HUES64 (cell line): ENCODE data around the gene DLGAP3.
A peak's percentile ranks its signal among the peaks of the same experiment; 100 is the strongest.

Source experiments
- H3K27ac ChIP-seq: 2 replicates; pipeline ENCODE4 v1.7.0; 2013; ENCODE audit warnings: low read depth, low read length, inconsistent platforms
- H3K27me3 ChIP-seq: 2 replicates; pipeline ENCODE4 v1.6.1; 2013; ENCODE audit warnings: mild to moderate bottlenecking, low read length; ENCODE audit not compliant: insufficient read depth
- H3K36me3 ChIP-seq: 2 replicates; pipeline ENCODE4 v1.6.1; 2013; ENCODE audit warnings: mild to moderate bottlenecking, low read length; ENCODE audit not compliant: insufficient read depth
- H3K4me1 ChIP-seq: 2 replicates; pipeline ENCODE4 v1.6.1; 2013; ENCODE audit warnings: mild to moderate bottlenecking, low read length, moderate library complexity; ENCODE audit not compliant: insufficient read depth
- H3K4me3 ChIP-seq: 2 replicates; pipeline ENCODE4 v1.5.1; 2013; ENCODE audit warnings: mild to moderate bottlenecking, low read length, moderate library complexity
- H3K9ac ChIP-seq: 2 replicates; pipeline ENCODE4 v1.6.1; 2013; ENCODE audit warnings: mild to moderate bottlenecking, low read depth, low read length
- H3K9me3 ChIP-seq: 2 replicates; pipeline ENCODE4 v1.6.1; 2013; ENCODE audit warnings: low read depth, low read length; ENCODE audit not compliant: insufficient read depth
- WGBS: fragments of 150-250, 120-280 bp; methylation state at CpG from one replicate; pipeline ENCODE4 v1.1.7; 2013; ENCODE audit warnings: missing lambda C conversion rate; 5-methylcytosine and 5-hydroxymethylcytosine counted together

DLGAP3 gene

DNA sequence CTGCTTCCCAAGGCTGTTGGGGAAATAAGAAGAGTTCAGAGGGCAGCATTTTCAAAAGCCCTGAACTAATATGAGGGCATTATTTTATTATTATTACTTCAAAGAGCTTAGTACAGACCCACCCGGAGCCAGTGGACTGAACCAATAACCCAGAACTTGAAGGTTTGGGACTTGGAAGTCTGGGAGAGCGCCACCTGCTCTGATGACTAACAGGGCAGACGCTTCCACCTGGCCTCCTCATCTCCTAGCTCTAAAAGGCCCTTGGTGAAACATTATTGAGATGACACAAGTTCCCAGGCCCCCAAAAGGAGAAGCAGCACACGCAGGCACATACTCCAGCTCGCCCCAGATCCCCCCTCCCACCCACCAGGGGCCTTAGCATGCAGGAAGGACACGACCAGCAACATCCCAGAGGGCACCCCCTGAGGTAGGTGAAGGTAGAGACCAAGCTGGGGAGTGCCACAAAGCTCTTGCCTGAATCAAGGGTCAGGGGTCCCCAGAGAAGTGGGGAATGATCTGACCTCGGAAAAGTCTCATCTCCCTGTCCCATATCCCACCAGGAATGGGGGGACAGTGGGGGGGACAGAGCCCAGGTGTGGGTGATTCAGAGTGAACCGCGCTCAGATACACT, 1.3 kb downstream of the DLGAP3 start:
- Histone ChIP-seq H3K27ac (no peak overlapping the region), H3K4me3 (peak overlapping the region; percentile 67), H3K9ac (no peak overlapping the region), H3K36me3 (no peaks in the 10 kb centered on the region), H3K9me3 (no peaks in the 10 kb centered on the region), H3K27me3 (peaks cover 73% of the 10 kb centered on the region), H3K4me1 (peaks cover 6% of the 10 kb centered on the region)
- 34% methylated on average over 8 of the region's 9 CpGs for WGBS

DNA sequence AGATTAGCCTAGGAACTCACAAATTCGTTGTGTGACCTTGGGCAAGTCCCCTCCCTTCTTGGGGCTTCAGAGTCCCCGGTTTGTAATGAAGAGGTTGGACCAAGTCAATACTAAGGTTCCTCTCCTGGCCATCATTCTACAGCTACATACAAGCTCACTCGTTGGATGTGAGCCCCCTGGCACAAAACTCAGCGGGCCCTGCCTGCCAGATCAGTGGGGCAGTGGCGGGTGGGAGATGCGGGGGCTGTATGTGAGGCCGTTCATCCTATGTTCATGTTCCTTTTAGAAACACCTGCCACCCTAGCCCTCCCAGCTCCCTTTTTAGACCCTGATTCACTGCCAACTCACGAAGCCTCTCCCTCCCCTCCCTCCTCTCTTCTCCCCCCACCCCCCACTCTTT, 2.1 kb downstream of the DLGAP3 start:
- Histone ChIP-seq H3K27ac (no peak overlapping the region), H3K36me3 (no peaks in the 10 kb centered on the region), H3K4me1 (peaks cover 10% of the 10 kb centered on the region), H3K9me3 (no peaks in the 10 kb centered on the region), H3K4me3 (no peak overlapping the region), H3K27me3 (peaks cover 73% of the 10 kb centered on the region), H3K9ac (no peak overlapping the region)
- 83% methylated on average over 8 of the region's 8 CpGs for WGBS

DNA sequence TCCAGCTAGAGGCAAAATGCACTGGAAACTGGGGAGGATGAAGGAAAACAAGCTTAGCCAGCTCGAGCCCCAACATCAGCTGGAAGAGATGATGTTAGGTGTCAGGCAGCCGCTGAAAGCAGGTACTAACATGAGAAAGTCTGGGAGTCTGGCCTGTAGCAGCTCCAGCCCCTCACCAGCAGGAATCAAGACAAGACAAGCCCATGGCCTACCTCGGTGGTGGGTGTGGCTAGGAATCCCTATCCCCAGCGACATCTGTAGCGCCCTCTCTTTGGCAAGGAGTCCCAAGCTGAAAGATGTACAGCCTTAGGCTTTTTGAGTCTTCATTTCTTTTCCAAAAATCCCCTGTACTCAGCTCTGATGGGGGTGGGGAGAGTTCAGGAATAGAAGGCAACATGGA, 2.6 kb downstream of the DLGAP3 start:
- Histone ChIP-seq H3K27ac (no peak overlapping the region), H3K9me3 (no peaks in the 10 kb centered on the region), H3K9ac (no peak overlapping the region), H3K4me1 (peaks cover 10% of the 10 kb centered on the region), H3K36me3 (no peaks in the 10 kb centered on the region), H3K27me3 (peaks cover 71% of the 10 kb centered on the region), H3K4me3 (no peak overlapping the region)
- 40% methylated on average over 5 of the region's 5 CpGs for WGBS

DNA sequence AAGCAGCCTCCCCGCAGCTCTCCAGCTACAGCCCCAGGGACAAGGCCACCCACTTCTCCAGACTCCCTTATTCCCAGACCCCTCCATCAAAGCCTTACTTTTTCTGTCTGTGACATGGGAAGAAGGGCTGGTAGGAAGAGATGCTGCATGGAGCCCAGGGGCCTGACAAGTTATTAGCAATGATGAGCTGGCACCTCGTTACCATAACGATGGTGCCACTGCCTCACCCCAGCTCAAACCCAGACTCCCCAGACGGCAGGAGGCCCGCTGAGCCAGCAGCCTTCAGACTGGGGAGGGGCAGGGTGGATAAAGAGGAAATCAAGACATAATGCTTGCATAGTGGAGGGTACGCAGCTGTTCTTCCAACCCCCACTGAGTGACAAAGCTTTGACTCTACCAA, 3.3 kb downstream of the DLGAP3 start:
- Histone ChIP-seq H3K4me1 (peaks cover 15% of the 10 kb centered on the region), H3K36me3 (no peaks in the 10 kb centered on the region), H3K9ac (no peak overlapping the region), H3K4me3 (no peak overlapping the region), H3K27ac (no peak overlapping the region), H3K9me3 (no peaks in the 10 kb centered on the region), H3K27me3 (peaks cover 64% of the 10 kb centered on the region)
- WGBS = 66% methylated on average over 6 of the region's 6 CpGs

GRCh38 chr1:34925730-34926129, 3.7 kb downstream of the DLGAP3 start:
- H3K27ac ChIP-seq = no peak overlapping the region
- H3K36me3 ChIP-seq = no peaks in the 10 kb centered on the region
- WGBS = 78% methylated on average over 2 of the region's 2 CpGs
- no peak overlapping the region for H3K4me3 ChIP-seq
- peaks cover 60% of the 10 kb centered on the region for H3K27me3 ChIP-seq
- H3K9ac ChIP-seq = no peak overlapping the region
- H3K9me3 ChIP-seq = no peaks in the 10 kb centered on the region
- peaks cover 15% of the 10 kb centered on the region for H3K4me1 ChIP-seq

DNA sequence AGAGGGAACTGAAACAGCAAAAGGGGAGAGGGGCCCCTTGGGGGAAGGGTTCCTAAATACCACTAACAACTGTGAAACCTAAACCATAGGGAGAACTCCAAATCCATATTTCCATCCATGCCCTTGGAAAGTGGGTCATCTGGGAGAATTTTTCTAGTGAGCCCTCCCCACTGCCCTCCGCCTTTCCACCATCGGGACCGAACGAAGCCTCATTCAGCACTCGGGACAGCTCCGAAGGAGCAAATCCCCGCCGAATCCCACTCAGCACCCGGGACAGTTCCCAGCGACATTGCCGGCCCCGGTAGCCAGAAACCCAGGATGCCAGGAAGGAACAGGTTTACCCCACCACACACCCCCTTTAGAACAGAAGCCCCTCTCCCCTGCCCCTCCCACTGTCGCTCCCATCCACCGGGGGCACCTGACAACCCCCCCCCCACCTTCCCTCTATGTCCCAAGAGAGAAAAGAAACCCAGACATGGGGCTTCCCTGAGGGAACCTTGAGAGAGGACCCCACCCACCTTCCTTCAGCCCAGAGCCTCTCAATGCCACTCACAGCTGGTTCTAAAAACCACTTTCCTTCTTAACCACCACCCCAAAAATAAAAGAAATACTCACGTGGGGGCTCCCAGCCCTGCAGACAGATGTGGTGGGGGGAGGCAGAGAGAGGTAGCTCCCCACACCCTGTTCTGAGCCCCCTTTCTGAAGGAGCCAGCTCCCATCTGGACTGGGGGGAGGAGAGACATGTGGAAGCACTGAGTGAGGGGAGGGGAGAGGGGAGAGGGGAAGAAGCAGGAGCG, 4.5 kb downstream of the DLGAP3 start:
- peaks cover 15% of the 10 kb centered on the region for H3K4me1 ChIP-seq
- peaks cover 53% of the 10 kb centered on the region for H3K27me3 ChIP-seq
- no peaks in the 10 kb centered on the region for H3K36me3 ChIP-seq
- H3K27ac ChIP-seq = no peak overlapping the region
- no peak overlapping the region for H3K4me3 ChIP-seq
- H3K9me3 ChIP-seq = no peaks in the 10 kb centered on the region
- H3K9ac ChIP-seq = no peak overlapping the region
- WGBS = 2% methylated on average over 14 of the region's 16 CpGs

DNA sequence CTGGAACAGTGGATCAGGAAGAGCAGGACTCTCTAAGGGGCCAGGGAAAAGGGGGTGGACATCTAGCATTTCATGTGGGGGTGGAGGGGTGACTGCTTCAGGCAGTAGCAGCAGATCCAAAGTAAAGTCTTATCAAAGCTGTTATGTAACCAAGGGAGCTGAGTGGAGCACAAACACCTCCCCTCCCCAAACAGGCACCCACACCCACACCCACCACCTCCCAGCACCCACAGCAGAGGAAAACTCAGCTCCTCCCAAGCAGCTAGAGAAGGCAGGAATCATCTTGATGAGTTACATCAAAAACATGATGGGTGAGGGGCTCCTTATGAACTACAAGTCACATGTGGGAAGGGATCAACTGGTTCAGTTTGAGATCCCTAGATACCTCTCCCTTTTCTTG, 6.0 kb downstream of the DLGAP3 start:
- peaks cover 26% of the 10 kb centered on the region for H3K4me1 ChIP-seq
- H3K9ac ChIP-seq = no peak overlapping the region
- H3K4me3 ChIP-seq = no peak overlapping the region
- no peak overlapping the region for H3K27ac ChIP-seq
- no peaks in the 10 kb centered on the region for H3K36me3 ChIP-seq
- H3K27me3 ChIP-seq = peaks cover 44% of the 10 kb centered on the region
- no peaks in the 10 kb centered on the region for H3K9me3 ChIP-seq

- 44% methylated on average over 13 of the region's 14 CpGs for WGBS
These were observed 10.4 kb downstream of the DLGAP3 start for GRCh38 chr1:34918977-34919561.

DNA sequence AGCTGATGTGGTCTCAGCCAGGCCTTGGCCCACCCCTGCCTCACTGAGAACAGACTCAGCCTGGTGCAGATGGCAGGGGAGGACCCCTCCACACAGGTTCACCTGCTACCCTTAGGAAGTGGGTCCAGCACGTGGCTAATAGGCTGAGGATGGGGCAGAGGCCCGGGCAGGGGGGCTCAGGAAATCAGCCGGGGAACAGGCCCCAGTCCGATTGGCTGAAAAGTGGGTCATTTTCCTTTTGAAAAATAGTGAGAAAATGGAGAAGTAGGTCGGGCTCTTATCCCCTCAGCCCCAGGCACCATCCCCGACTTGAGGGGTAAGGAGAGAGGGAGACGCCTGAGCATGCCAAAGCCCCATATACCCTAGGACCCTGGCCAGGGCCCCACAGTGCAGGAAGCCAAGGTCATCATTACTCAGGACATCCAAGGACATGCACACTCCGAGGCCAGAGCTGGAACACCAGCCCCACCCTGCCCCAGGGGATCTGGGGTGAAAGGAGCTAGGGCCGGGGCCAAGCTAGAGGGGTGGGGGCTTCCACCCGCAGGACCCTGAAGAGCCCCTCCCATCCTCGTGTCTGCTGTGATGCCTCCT, 11.0 kb downstream of the DLGAP3 start:
- Histone ChIP-seq H3K27ac (no peak overlapping the region), H3K4me1 (peaks cover 24% of the 10 kb centered on the region), H3K27me3 (peaks cover 3% of the 10 kb centered on the region; the same call in 1 of the 2 replicates), H3K4me3 (no peak overlapping the region), H3K9me3 (no peaks in the 10 kb centered on the region), H3K36me3 (no peaks in the 10 kb centered on the region), H3K9ac (no peak overlapping the region)
- WGBS = 68% methylated on average over 11 of the region's 11 CpGs

More at GRCh38 chr1:34918977-34919561, 10.4 kb downstream of the DLGAP3 start:
- no peaks in the 10 kb centered on the region for H3K36me3 ChIP-seq
- peaks cover 27% of the 10 kb centered on the region for H3K4me1 ChIP-seq
- H3K27me3 ChIP-seq = peaks cover 9% of the 10 kb centered on the region; the same call in 1 of the 2 replicates
- no peak overlapping the region for H3K27ac ChIP-seq
- H3K9ac ChIP-seq = no peak overlapping the region
- H3K4me3 ChIP-seq = peak overlapping the region; percentile 28; the same call in 1 of the 2 replicates
- H3K9me3 ChIP-seq = no peaks in the 10 kb centered on the region

- no peak overlapping the region for H3K9ac ChIP-seq
These were observed 12.4 kb downstream of the DLGAP3 start for GRCh38 chr1:34917017-34917416.

DNA sequence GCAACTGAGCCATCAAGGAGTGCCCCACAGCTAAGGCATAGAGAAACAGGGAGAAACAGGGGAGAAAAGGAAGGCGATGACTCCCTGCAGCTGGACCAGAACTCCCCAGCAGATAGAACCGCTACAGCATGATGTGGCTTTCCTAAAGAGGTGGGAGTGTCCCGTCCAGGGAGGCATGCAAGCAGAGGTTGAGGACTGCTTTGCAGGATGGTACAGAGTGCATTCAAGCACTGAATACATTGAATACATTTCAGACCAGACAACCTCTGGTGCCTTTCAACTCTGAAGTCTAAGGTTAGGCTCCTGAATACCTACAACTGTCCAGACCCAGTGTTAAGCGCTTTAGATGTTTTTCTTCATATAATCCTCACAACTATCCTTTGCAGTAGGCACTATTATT, 13.3 kb downstream of the DLGAP3 start:
- peaks cover 12% of the 10 kb centered on the region for H3K4me1 ChIP-seq
- H3K9ac ChIP-seq = no peak overlapping the region
- no peak overlapping the region for H3K4me3 ChIP-seq
- no peaks in the 10 kb centered on the region for H3K9me3 ChIP-seq
- H3K27ac ChIP-seq = no peak overlapping the region
- H3K27me3 ChIP-seq = no peaks in the 10 kb centered on the region
- WGBS = 93% methylated on average over 4 of the region's 4 CpGs
- no peaks in the 10 kb centered on the region for H3K36me3 ChIP-seq

More at GRCh38 chr1:34917017-34917416, 12.4 kb downstream of the DLGAP3 start:
- Histone ChIP-seq H3K27ac (no peak overlapping the region), H3K27me3 (no peaks in the 10 kb centered on the region), H3K4me3 (no peak overlapping the region), H3K4me1 (peaks cover 18% of the 10 kb centered on the region), H3K9me3 (no peaks in the 10 kb centered on the region), H3K36me3 (no peaks in the 10 kb centered on the region)
- WGBS = 91% methylated on average over 6 of the region's 6 CpGs
